PFSK-1 (cell line): Measurements from ENCODE around the gene MTERF4.

ENCODE experiments used
- FOXP2 ChIP-seq: optimal IDR thresholded peaks from 2 replicates; pipeline ENCODE3; 2011; ENCODE audit warnings: borderline replicate concordance, control low read depth, inconsistent platforms; ENCODE audit not compliant: insufficient read depth; ENCODE audit errors: extremely low read length, extremely low read depth
- POLR2AphosphoS5 ChIP-seq: IDR thresholded peaks from 2 replicates; pipeline ENCODE4 v1.6.1; 2012; ENCODE audit warnings: low read depth, mild to moderate bottlenecking, control low read depth, low read length, moderate library complexity
- REST ChIP-seq, 2 experiments: IDR thresholded peaks; 2 replicates each; pipeline versions ENCODE4 v1.6.1 to v1.8.0; 2011 to 2012; ENCODE audit warnings: low read depth in 2 of 2, low read length in 2 of 2, control low read depth in 1 of 2, inconsistent platforms in 1 of 2, mild to moderate bottlenecking in 1 of 2, moderate library complexity in 1 of 2; ENCODE audit not compliant: insufficient read depth in 1 of 2
- SIN3A ChIP-seq: IDR thresholded peaks from 2 replicates; pipeline ENCODE4 v1.6.1; 2012; ENCODE audit warnings: mild to moderate bottlenecking, low read length, moderate library complexity, borderline replicate concordance; ENCODE audit not compliant: insufficient read depth
- TAF1 ChIP-seq: IDR thresholded peaks from 2 replicates; pipeline ENCODE4 v1.6.1; 2012; ENCODE audit warnings: low read length, control low read depth, borderline replicate concordance; ENCODE audit not compliant: insufficient read depth

MTERF4 gene

GRCh38 chr2:241063093-241063551 is 39.0 kb downstream of the MTERF4 start:
- TF ChIP-seq REST (IDR thresholded peaks at IDR 0.05; ENCODE audit: insufficient read depth in 1 of 2, low read depth in 2 of 2, low read length in 2 of 2) = no peak
- no peak for TF ChIP-seq TAF1
- no peak for TF ChIP-seq SIN3A
- no peak for TF ChIP-seq POLR2AphosphoS5
- TF ChIP-seq FOXP2 = no peak

GRCh38 chr2:241062389-241063092 is 39.5 kb downstream of the MTERF4 start:
- TF ChIP-seq SIN3A = no peak
- TF ChIP-seq FOXP2 = no peak
- no peak for TF ChIP-seq POLR2AphosphoS5
- no peak for TF ChIP-seq REST (IDR thresholded peaks at IDR 0.05; ENCODE audit: insufficient read depth in 1 of 2, low read depth in 2 of 2, low read length in 2 of 2)
- no peak for TF ChIP-seq TAF1

- TF ChIP-seq FOXP2 = no peak
- no peak for TF ChIP-seq TAF1
Observed at GRCh38 chr2:241061275-241061674, 40.8 kb downstream of the MTERF4 start.

GRCh38 chr2:241053576-241054251 is 48.4 kb downstream of the MTERF4 start:
- TF ChIP-seq FOXP2 = no peak
- TF ChIP-seq REST (IDR thresholded peaks at IDR 0.05; ENCODE audit: insufficient read depth in 1 of 2, low read depth in 2 of 2, low read length in 2 of 2) = no peak
- no peak for TF ChIP-seq SIN3A
- no peak for TF ChIP-seq POLR2AphosphoS5
- no peak for TF ChIP-seq TAF1

- no peak for TF ChIP-seq TAF1
- no peak for TF ChIP-seq POLR2AphosphoS5
- no peak for TF ChIP-seq FOXP2
- TF ChIP-seq SIN3A = no peak
- TF ChIP-seq REST (IDR thresholded peaks at IDR 0.05; ENCODE audit: insufficient read depth in 1 of 2, low read depth in 2 of 2, low read length in 2 of 2) = no peak
Observed at GRCh38 chr2:241052677-241053360, 49.3 kb downstream of the MTERF4 start.
